RWPE2 (cell line): ENCODE results near the gene VTA1.

Source experiments
- ATAC-seq: fragments of 200-7000 bp; cut with Tn5 transposase; 3 replicates; pipeline ENCODE4 v1.9.1; 2021; ENCODE audit warnings: low read depth
- DNase-seq: peaks from one replicate; pipeline ENCODE4 v3.0.0-alpha.2; 2020; ENCODE audit warnings: low spot score
- H3K27ac ChIP-seq: fragments of 450-650 bp; 2 replicates; pipeline ENCODE4 v1.5.1; 2017; ENCODE audit warnings: mild to moderate bottlenecking; ENCODE audit not compliant: poor library complexity, severe bottlenecking
- H3K27me3 ChIP-seq: fragments of 250-450 bp; sonication (Bioruptor Pico); 2 replicates; pipeline ENCODE4 v1.5.1; 2021; ENCODE audit warnings: mild to moderate bottlenecking, moderate library complexity; ENCODE audit not compliant: insufficient read depth, poor library complexity, severe bottlenecking
- H3K36me3 ChIP-seq: fragments of 250-450 bp; sonication (Bioruptor Pico); 2 replicates; pipeline ENCODE4 v1.5.1; 2020; ENCODE audit warnings: low read depth, mild to moderate bottlenecking, moderate library complexity
- H3K4me1 ChIP-seq: fragments of 250-450 bp; sonication (Bioruptor Pico); 2 replicates; pipeline ENCODE4 v1.5.1; 2021; ENCODE audit warnings: mild to moderate bottlenecking, moderate library complexity; ENCODE audit not compliant: insufficient read depth, poor library complexity, severe bottlenecking
- H3K4me3 ChIP-seq: fragments of 250-450 bp; sonication (Bioruptor Pico); 2 replicates; pipeline ENCODE4 v1.5.1; 2021; ENCODE audit warnings: mild to moderate bottlenecking, moderate library complexity; ENCODE audit not compliant: severe bottlenecking
- H3K9me3 ChIP-seq: fragments of 250-450 bp; sonication (Bioruptor Pico); 2 replicates; pipeline ENCODE4 v1.5.1; 2021; ENCODE audit warnings: mild to moderate bottlenecking, moderate library complexity; ENCODE audit not compliant: severe bottlenecking
- CTCF ChIP-seq: fragments of 450-650 bp; IDR thresholded peaks from one replicate; pipeline ENCODE4 v1.5.1; 2017; ENCODE audit warnings: mild to moderate bottlenecking, moderate library complexity; ENCODE audit not compliant: poor library complexity, severe bottlenecking

The VTA1 gene

GRCh38 chr6:142218446-142218845 lies 71.4 kb downstream of the VTA1 start:
- Histone ChIP-seq H3K9me3 (no peaks in the 10 kb centered on the region), H3K27ac (no peak overlapping the region), H3K36me3 (peaks cover 21% of the 10 kb centered on the region), H3K27me3 (no peaks in the 10 kb centered on the region), H3K4me1 (no peaks in the 10 kb centered on the region), H3K4me3 (no peak overlapping the region)
- ATAC-seq (no peak), DNase-seq (no peak)
- TF ChIP-seq CTCF, result no peak

GRCh38 chr6:142222022-142222421 lies 75.0 kb downstream of the VTA1 start:
- Histone ChIP-seq H3K9me3 (no peaks in the 10 kb centered on the region), H3K27me3 (no peaks in the 10 kb centered on the region), H3K36me3 (peaks cover 16% of the 10 kb centered on the region), H3K4me3 (no peak overlapping the region), H3K27ac (no peak overlapping the region), H3K4me1 (no peaks in the 10 kb centered on the region)
- DNase-seq (no peak), ATAC-seq (no peak)
- no peak for TF ChIP-seq CTCF

GRCh38 chr6:142223938-142224337 lies 76.9 kb downstream of the VTA1 start:
- ATAC-seq, result no peak

GRCh38 chr6:142225115-142225514 lies 78.1 kb downstream of the VTA1 start:
- Histone ChIP-seq H3K4me3 (no peak overlapping the region), H3K36me3 (no peaks in the 10 kb centered on the region), H3K27ac (no peak overlapping the region), H3K9me3 (no peaks in the 10 kb centered on the region), H3K4me1 (no peaks in the 10 kb centered on the region), H3K27me3 (no peaks in the 10 kb centered on the region)
- no peak for TF ChIP-seq CTCF
- ATAC-seq (no peak), DNase-seq (no peak)

More at GRCh38 chr6:142223938-142224337, 76.9 kb downstream of the VTA1 start:
- Histone ChIP-seq H3K9me3 (no peaks in the 10 kb centered on the region), H3K4me3 (no peak overlapping the region), H3K27me3 (no peaks in the 10 kb centered on the region), H3K4me1 (no peaks in the 10 kb centered on the region), H3K27ac (no peak overlapping the region), H3K36me3 (peaks cover 4% of the 10 kb centered on the region)
- DNase-seq, result no peak
- no peak for TF ChIP-seq CTCF

GRCh38 chr6:142225552-142225951 lies 78.5 kb downstream of the VTA1 start:
- H3K27me3 ChIP-seq, result no peaks in the 10 kb centered on the region
- ATAC-seq (no peak), DNase-seq (no peak)
- no peak for TF ChIP-seq CTCF
- H3K4me1 ChIP-seq, result no peaks in the 10 kb centered on the region
- H3K9me3 ChIP-seq, result no peaks in the 10 kb centered on the region
- no peak overlapping the region for H3K27ac ChIP-seq
- H3K36me3 ChIP-seq, result no peaks in the 10 kb centered on the region
- H3K4me3 ChIP-seq, result no peak overlapping the region
